ENCODE data around the gene DPM3. TPM values are rescaled to one million over a fixed set of nuclear protein-coding genes. Genes with fewer than 3 reads are reported as not detected.
"Not testable (repeated sequence)": the region's sequence is repeated elsewhere in the genome, so short reads cannot be mapped to it uniquely, and the experiment has no call there.

Gene DPM3, protein sequence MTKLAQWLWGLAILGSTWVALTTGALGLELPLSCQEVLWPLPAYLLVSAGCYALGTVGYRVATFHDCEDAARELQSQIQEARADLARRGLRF
- total RNA-seq: 100 to 1,000 TPM in 1 of 2 donors, 1 to 10 TPM in 1; 6.2 to 106 TPM

DNA sequence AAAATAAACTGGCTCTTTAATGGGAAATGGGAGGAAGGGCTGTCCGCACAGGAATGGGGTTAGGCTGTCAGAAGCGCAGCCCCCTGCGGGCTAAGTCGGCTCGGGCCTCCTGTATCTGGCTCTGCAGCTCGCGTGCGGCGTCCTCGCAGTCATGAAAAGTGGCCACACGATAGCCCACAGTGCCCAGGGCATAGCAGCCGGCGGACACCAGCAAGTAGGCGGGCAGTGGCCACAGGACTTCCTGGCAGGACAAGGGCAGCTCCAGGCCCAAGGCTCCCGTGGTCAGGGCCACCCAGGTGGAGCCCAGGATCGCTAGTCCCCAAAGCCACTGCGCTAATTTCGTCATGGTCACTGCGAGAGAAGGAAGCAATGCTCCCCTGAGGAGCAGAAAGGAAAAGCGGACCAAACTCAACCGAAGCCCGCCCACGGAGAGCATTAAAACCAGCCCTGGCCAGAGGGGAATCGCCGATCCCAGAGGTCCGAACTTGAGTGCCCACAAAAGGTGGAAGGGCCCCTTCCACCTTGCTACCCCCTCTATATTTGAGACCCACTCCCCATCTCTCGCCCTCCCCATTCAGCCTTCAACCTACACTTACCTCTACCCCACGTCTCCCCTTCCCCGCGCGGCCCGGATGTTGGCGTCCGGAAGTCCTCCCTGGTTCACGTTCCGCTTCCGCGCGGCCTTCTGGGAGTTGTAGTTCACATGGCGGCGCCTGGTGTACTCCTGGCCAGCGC is at the start of gene DPM3:
Gene DPM3, minus strand, starts transcription at position 637 of the 735 bp plus-strand sequence. Its CDS starts 291 bp downstream, at position 346.
- DNase-seq (peak; percentile 87 to 91 (median 88)), ATAC-seq (peak; percentile 68)
- TF ChIP-seq, protein P1, sequence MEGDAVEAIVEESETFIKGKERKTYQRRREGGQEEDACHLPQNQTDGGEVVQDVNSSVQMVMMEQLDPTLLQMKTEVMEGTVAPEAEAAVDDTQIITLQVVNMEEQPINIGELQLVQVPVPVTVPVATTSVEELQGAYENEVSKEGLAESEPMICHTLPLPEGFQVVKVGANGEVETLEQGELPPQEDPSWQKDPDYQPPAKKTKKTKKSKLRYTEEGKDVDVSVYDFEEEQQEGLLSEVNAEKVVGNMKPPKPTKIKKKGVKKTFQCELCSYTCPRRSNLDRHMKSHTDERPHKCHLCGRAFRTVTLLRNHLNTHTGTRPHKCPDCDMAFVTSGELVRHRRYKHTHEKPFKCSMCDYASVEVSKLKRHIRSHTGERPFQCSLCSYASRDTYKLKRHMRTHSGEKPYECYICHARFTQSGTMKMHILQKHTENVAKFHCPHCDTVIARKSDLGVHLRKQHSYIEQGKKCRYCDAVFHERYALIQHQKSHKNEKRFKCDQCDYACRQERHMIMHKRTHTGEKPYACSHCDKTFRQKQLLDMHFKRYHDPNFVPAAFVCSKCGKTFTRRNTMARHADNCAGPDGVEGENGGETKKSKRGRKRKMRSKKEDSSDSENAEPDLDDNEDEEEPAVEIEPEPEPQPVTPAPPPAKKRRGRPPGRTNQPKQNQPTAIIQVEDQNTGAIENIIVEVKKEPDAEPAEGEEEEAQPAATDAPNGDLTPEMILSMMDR (IDR thresholded peaks at IDR 0.05): no peak
- peak in 2 of 3 donors; percentile 69 to 85 for TF ChIP-seq POLR2A (IDR thresholded peaks at IDR 0.05)
- H3K27me3 ChIP-seq: no peaks in the 10 kb centered on the region
- no peaks in the 10 kb centered on the region for H3K36me3 ChIP-seq (replicated peaks in 1 of 2; ENCODE audit: insufficient read depth in 1 of 2, low read depth in 2 of 2)
- intact Hi-C loops (cut with DNase I): no loop called here
- peaks cover 37% of the 10 kb centered on the region for H3K4me1 ChIP-seq
- no peaks in the 10 kb centered on the region for H3K9me3 ChIP-seq
- WGBS, 2 donors: 0 to 1% methylated on average over 34 to 41 of the region's 42 CpGs
- H3K27ac ChIP-seq: peak within 1 kb of the TSS; percentile 80 to 90 (median 87)
- peak within 1 kb of the TSS; percentile 37 to 65 for H3K4me3 ChIP-seq

DNA sequence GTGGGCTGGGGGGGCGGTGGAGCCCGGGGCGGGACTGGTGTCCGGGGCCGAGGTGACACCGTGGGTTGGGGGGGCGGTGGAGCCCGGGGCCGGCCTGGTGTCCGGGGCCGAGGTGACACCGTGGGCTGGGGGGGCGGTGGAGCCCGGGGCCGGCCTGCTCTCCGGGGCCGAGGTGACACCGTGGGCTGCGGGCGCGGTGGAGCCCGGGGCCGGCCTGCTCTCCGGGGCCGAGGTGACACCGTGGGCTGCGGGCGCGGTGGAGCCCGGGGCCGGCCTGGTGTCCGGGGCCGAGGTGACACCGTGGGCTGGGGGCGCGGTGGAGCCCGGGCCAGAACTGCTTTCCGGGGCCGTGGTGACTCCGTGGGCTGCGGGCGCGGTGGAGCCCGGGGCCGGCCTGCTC is 49.6 kb upstream of the DPM3 start:
- ATAC-seq; H3K9me3 ChIP-seq; H3K4me3 ChIP-seq; intact Hi-C loops (cut with DNase I); DNase-seq; H3K27me3 ChIP-seq; H3K36me3 ChIP-seq (replicated peaks in 1 of 2; ENCODE audit: insufficient read depth in 1 of 2, low read depth in 2 of 2): not testable (repeated sequence)
- H3K27ac ChIP-seq: peak overlapping the region; percentile 10 to 63 (median 58)
- H3K4me1 ChIP-seq: peaks cover 62% of the 10 kb centered on the region
- WGBS, 2 donors: 36 to 38% methylated on average over 23 of the region's 45 CpGs

DNA sequence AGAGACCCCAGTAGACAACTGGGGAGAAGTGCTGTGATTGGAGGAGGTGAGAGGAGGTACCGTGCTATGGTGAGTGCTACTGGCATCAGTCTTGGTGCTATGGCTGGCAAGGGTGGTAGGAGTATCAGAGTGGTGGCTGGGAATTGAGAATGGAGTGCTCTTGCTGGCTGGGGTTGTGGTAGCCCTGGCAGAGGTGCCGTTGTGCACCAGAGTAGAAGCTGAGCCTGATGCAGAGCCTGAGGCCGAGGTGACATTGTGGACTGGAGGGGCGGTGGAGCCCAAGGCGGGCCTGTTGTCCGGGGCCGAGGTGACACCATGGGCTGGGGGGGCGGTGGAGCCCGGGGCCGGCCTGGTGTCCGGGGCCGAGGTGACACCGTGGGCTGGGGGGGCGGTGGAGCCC is 47.9 kb upstream of the DPM3 start:
- TF ChIP-seq, protein P1 (IDR thresholded peaks at IDR 0.05): no peak
- peak in 2 of 3 donors; percentile 19 to 32 for TF ChIP-seq POLR2A (IDR thresholded peaks at IDR 0.05)
- no peaks in the 10 kb centered on the region for H3K9me3 ChIP-seq
- 38 to 55% methylated on average over 4 of the region's 14 CpGs for WGBS, 2 donors
- H3K27ac ChIP-seq: peak overlapping the region; percentile 86 to 94 (median 92)
- H3K4me3 ChIP-seq: no peak overlapping the region
- no peaks in the 10 kb centered on the region for H3K36me3 ChIP-seq (replicated peaks in 1 of 2; ENCODE audit: insufficient read depth in 1 of 2, low read depth in 2 of 2)
- ATAC-seq (no peak), DNase-seq (peak in 2 of 4 donors; percentile 42 to 47)
- H3K4me1 ChIP-seq: peaks cover 57% of the 10 kb centered on the region
- intact Hi-C loops (cut with DNase I): no loop called here
- H3K27me3 ChIP-seq: no peaks in the 10 kb centered on the region

DNA sequence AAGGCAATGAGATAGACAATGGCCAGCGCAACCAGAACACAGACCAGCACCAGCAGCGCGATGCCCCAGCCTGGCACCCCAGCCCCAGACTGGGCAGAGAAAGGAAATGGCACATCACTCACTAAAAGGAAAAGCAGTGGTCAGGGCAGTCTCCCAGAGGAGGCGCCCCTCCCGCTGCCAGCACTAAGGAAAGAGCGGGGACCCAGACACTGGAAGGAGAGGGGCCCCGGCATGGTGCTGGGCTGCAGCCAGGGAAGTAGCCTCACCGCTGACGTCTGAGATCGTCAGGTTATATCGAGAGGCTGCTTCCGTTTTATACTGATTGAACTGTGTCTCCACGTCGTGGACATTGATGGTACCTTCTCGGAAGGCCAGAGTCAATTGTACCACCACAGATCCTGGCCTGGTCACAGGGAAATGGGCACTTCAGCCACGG is 47.1 kb upstream of the DPM3 start:
- ATAC-seq: no peak

More for the DNA sequence above, 47.1 kb upstream of the DPM3 start:
- intact Hi-C loops (cut with DNase I): no loop called here
- Histone ChIP-seq H3K27me3 (no peaks in the 10 kb centered on the region), H3K36me3 (replicated peaks in 1 of 2; ENCODE audit: insufficient read depth in 1 of 2, low read depth in 2 of 2) (no peaks in the 10 kb centered on the region), H3K9me3 (no peaks in the 10 kb centered on the region), H3K4me1 (peaks cover 52% of the 10 kb centered on the region), H3K27ac (peak overlapping the region; percentile 86 to 94 (median 92)), H3K4me3 (no peak overlapping the region)
- TF ChIP-seq POLR2A (IDR thresholded peaks at IDR 0.05): no peak
- TF ChIP-seq, protein P1 (IDR thresholded peaks at IDR 0.05): no peak
- 41 to 53% methylated on average over 11 to 16 of the region's 16 CpGs for whole genome bisulfite sequencing, 2 donors
- peak in 1 of 4 donors; percentile 43 for DNase-seq
